ENCODE measurements around the gene SMIM13. TPM values are rescaled to one million over a fixed set of nuclear protein-coding genes. Genes with fewer than 3 reads are reported as not detected.
"Not testable (repeated sequence)": the region's sequence is repeated elsewhere in the genome, so short reads cannot be mapped to it uniquely, and the experiment has no call there.

SMIM13 gene
- total RNA-seq, 5 donors from 2014 or later (not counting 1 experiment from before 2014, with no cell fraction given), result 3.6 to 8.0 (median 5.3) TPM

GRCh38 chr6:11087141-11087812 is 6.4 kb upstream of the SMIM13 start:
- H3K27ac Mint-ChIP-seq; POLR2A ChIA-PET; H3K4me3 Mint-ChIP-seq; H3K27ac ChIP-seq (ENCODE audit: low read length); H3K4me1 ChIP-seq (ENCODE audit: control insufficient read depth in 1 of 2, extremely low read depth in 1 of 2, insufficient read depth in 2 of 2, low read length in 2 of 2); ATAC-seq (replicated peaks in 1 of 4); DNase-seq; H3K27me3 ChIP-seq (replicated peaks in 1 of 2; ENCODE audit: control insufficient read depth in 2 of 2, extremely low read depth in 1 of 2, insufficient read depth in 2 of 2, low read length in 1 of 2); H3K27me3 Mint-ChIP-seq; H3K9me3 Mint-ChIP-seq; CTCF ChIA-PET; H3K9me3 ChIP-seq; H3K4me1 Mint-ChIP-seq; H3K36me3 Mint-ChIP-seq; H3K36me3 ChIP-seq (ENCODE audit: control insufficient read depth in 2 of 2, extremely low read depth in 1 of 2, insufficient read depth in 1 of 2, low read length in 1 of 2); H3K4me3 ChIP-seq (ENCODE audit: control insufficient read depth in 1 of 2, extremely low read depth in 1 of 2, low read length in 1 of 2): not testable (repeated sequence)
- 92% methylated on average over 35 of the region's 47 CpGs for WGBS (ENCODE audit: insufficient coverage)

GRCh38 chr6:11089695-11090094 is 3.9 kb upstream of the SMIM13 start:
- peaks cover 0 to 2% of the 10 kb centered on the region in 2 donors for H3K27me3 Mint-ChIP-seq
- ATAC-seq (replicated peaks in 1 of 4) (no peak), DNase-seq (no peak)
- no peaks in the 10 kb centered on the region for H3K36me3 ChIP-seq (ENCODE audit: control insufficient read depth in 2 of 2, extremely low read depth in 1 of 2, insufficient read depth in 1 of 2, low read length in 1 of 2)
- no peak overlapping the region for H3K4me3 Mint-ChIP-seq
- H3K9me3 Mint-ChIP-seq, result no peaks in the 10 kb centered on the region
- no peak overlapping the region for H3K27ac Mint-ChIP-seq
- H3K4me1 ChIP-seq (ENCODE audit: control insufficient read depth in 1 of 2, extremely low read depth in 1 of 2, insufficient read depth in 2 of 2, low read length in 2 of 2), result peaks cover 4 to 5% of the 10 kb centered on the region in 2 experiments
- no peaks in the 10 kb centered on the region for H3K9me3 ChIP-seq
- no CpG with 5 or more reads among the region's 1 CpG for WGBS (ENCODE audit: insufficient coverage)
- CTCF ChIA-PET, result no interaction called here
- H3K27ac ChIP-seq (ENCODE audit: low read length), result no peak overlapping the region
- H3K27me3 ChIP-seq (replicated peaks in 1 of 2; ENCODE audit: control insufficient read depth in 2 of 2, extremely low read depth in 1 of 2, insufficient read depth in 2 of 2, low read length in 1 of 2), result peaks cover 0 to 1% of the 10 kb centered on the region in 2 experiments
- H3K4me3 ChIP-seq (ENCODE audit: control insufficient read depth in 1 of 2, extremely low read depth in 1 of 2, low read length in 1 of 2), result no peak overlapping the region
- peaks cover 8 to 11% (median 10%) of the 10 kb centered on the region in 3 donors for H3K4me1 Mint-ChIP-seq
- POLR2A ChIA-PET, result no interaction called here
- no peaks in the 10 kb centered on the region for H3K36me3 Mint-ChIP-seq

GRCh38 chr6:11091141-11091540 is 2.5 kb upstream of the SMIM13 start:
- H3K36me3 Mint-ChIP-seq, result not testable (repeated sequence)

GRCh38 chr6:11092668-11093375 is 812 bp upstream of the SMIM13 start:
- 3% methylated on average over 7 of the region's 10 CpGs for WGBS (ENCODE audit: insufficient coverage)
- peaks cover 3% of the 10 kb centered on the region for H3K36me3 Mint-ChIP-seq
- Histone ChIP-seq H3K4me3 (ENCODE audit: control insufficient read depth in 1 of 2, extremely low read depth in 1 of 2, low read length in 1 of 2) (peak overlapping the region; percentile 94 to 96), H3K36me3 (ENCODE audit: control insufficient read depth in 2 of 2, extremely low read depth in 1 of 2, insufficient read depth in 1 of 2, low read length in 1 of 2) (no peaks in the 10 kb centered on the region), H3K9me3 (no peaks in the 10 kb centered on the region), H3K4me1 (ENCODE audit: control insufficient read depth in 1 of 2, extremely low read depth in 1 of 2, insufficient read depth in 2 of 2, low read length in 2 of 2) (peaks cover 10 to 20% of the 10 kb centered on the region in 2 experiments), H3K27ac (ENCODE audit: low read length) (peak overlapping the region; percentile 88), H3K27me3 (replicated peaks in 1 of 2; ENCODE audit: control insufficient read depth in 2 of 2, extremely low read depth in 1 of 2, insufficient read depth in 2 of 2, low read length in 1 of 2) (no peaks in the 10 kb centered on the region)
- no peaks in the 10 kb centered on the region for H3K9me3 Mint-ChIP-seq
- CTCF ChIA-PET, result interaction anchor here (0.7 to 1.0 kb wide), 2 partner anchors 22 to 106 kb away, joined by 3 to 6 read pairs; no protein-coding TSS in a partner anchor
- ATAC-seq (replicated peaks in 1 of 4) (peak in 3 of 4 experiments; percentile 15 to 29 (median 21)), DNase-seq (peak in 2 of 35 experiments; percentile 29 to 59)
- H3K27ac Mint-ChIP-seq, result peak overlapping the region; percentile 97 to 99
- H3K4me1 Mint-ChIP-seq, result peaks cover 26 to 30% (median 28%) of the 10 kb centered on the region in 3 donors
- H3K4me3 Mint-ChIP-seq, result peak overlapping the region; percentile 96 to 98 (median 96)
- POLR2A ChIA-PET, result interaction anchor here in 1 of 2 donors (0.5 to 1.1 kb wide), 2 partner anchors 140 to 307 kb away, joined by 5 to 13 read pairs; partner anchors contain the start of gene NEDD9
- H3K27me3 Mint-ChIP-seq, result no peaks in the 10 kb centered on the region

More at GRCh38 chr6:11091141-11091540, 2.5 kb upstream of the SMIM13 start:
- CTCF ChIA-PET, result interaction anchor here in 1 of 2 donors (0.7 kb wide), 1 partner anchor 14 kb away, joined by 3 read pairs; no protein-coding TSS in a partner anchor
- DNase-seq; POLR2A ChIA-PET; H3K27me3 Mint-ChIP-seq; ATAC-seq (replicated peaks in 1 of 4); H3K27ac Mint-ChIP-seq; H3K27me3 ChIP-seq (replicated peaks in 1 of 2; ENCODE audit: control insufficient read depth in 2 of 2, extremely low read depth in 1 of 2, insufficient read depth in 2 of 2, low read length in 1 of 2); H3K4me3 Mint-ChIP-seq; H3K4me3 ChIP-seq (ENCODE audit: control insufficient read depth in 1 of 2, extremely low read depth in 1 of 2, low read length in 1 of 2); H3K9me3 Mint-ChIP-seq; H3K36me3 ChIP-seq (ENCODE audit: control insufficient read depth in 2 of 2, extremely low read depth in 1 of 2, insufficient read depth in 1 of 2, low read length in 1 of 2); H3K27ac ChIP-seq (ENCODE audit: low read length); H3K9me3 ChIP-seq: not testable (repeated sequence)
- 93% methylated on average over 2 of the region's 5 CpGs for WGBS (ENCODE audit: insufficient coverage)
- peaks cover 8 to 15% of the 10 kb centered on the region in 2 experiments for H3K4me1 ChIP-seq (ENCODE audit: control insufficient read depth in 1 of 2, extremely low read depth in 1 of 2, insufficient read depth in 2 of 2, low read length in 2 of 2)
- H3K4me1 Mint-ChIP-seq, result peaks cover 21 to 25% (median 23%) of the 10 kb centered on the region in 3 donors

- Mint-ChIP-seq H3K9me3 (no peaks in the 10 kb centered on the region), H3K4me1 (peaks cover 30 to 33% (median 31%) of the 10 kb centered on the region in 3 donors), H3K27me3 (no peaks in the 10 kb centered on the region), H3K36me3 (peaks cover 3% of the 10 kb centered on the region), H3K4me3 (peak overlapping the region; percentile 96 to 98 (median 96)), H3K27ac (peak overlapping the region; percentile 97 to 99)
- Histone ChIP-seq H3K36me3 (ENCODE audit: control insufficient read depth in 2 of 2, extremely low read depth in 1 of 2, insufficient read depth in 1 of 2, low read length in 1 of 2) (no peaks in the 10 kb centered on the region), H3K9me3 (no peaks in the 10 kb centered on the region), H3K4me1 (ENCODE audit: control insufficient read depth in 1 of 2, extremely low read depth in 1 of 2, insufficient read depth in 2 of 2, low read length in 2 of 2) (peaks cover 10 to 20% of the 10 kb centered on the region in 2 experiments), H3K27me3 (replicated peaks in 1 of 2; ENCODE audit: control insufficient read depth in 2 of 2, extremely low read depth in 1 of 2, insufficient read depth in 2 of 2, low read length in 1 of 2) (no peaks in the 10 kb centered on the region), H3K27ac (ENCODE audit: low read length) (peak overlapping the region; percentile 88), H3K4me3 (ENCODE audit: control insufficient read depth in 1 of 2, extremely low read depth in 1 of 2, low read length in 1 of 2) (peak overlapping the region; percentile 94 to 96)
- POLR2A ChIA-PET, result interaction anchor here in 1 of 2 donors (0.5 to 1.1 kb wide), 2 partner anchors 139 to 306 kb away, joined by 5 to 13 read pairs; partner anchors contain the start of gene NEDD9
- DNase-seq (no peak), ATAC-seq (replicated peaks in 1 of 4) (peak; percentile 9 to 26 (median 22))
- WGBS (ENCODE audit: insufficient coverage), result 0% methylated on average over 15 of the region's 17 CpGs
- CTCF ChIA-PET, result interaction anchor here (0.7 to 1.0 kb wide), 2 partner anchors 22 to 106 kb away, joined by 3 to 6 read pairs; no protein-coding TSS in a partner anchor
Observed at GRCh38 chr6:11093376-11093625, 333 bp upstream of the SMIM13 start.

- Mint-ChIP-seq H3K9me3 (no peaks in the 10 kb centered on the region), H3K4me1 (peaks cover 31 to 35% (median 33%) of the 10 kb centered on the region in 3 donors), H3K27ac (peak overlapping the region; percentile 97), H3K36me3 (peaks cover 5% of the 10 kb centered on the region), H3K4me3 (peak overlapping the region; percentile 96 to 98 (median 96)), H3K27me3 (no peaks in the 10 kb centered on the region)
- Histone ChIP-seq H3K27me3 (replicated peaks in 1 of 2; ENCODE audit: control insufficient read depth in 2 of 2, extremely low read depth in 1 of 2, insufficient read depth in 2 of 2, low read length in 1 of 2) (no peaks in the 10 kb centered on the region), H3K9me3 (no peaks in the 10 kb centered on the region), H3K4me3 (ENCODE audit: control insufficient read depth in 1 of 2, extremely low read depth in 1 of 2, low read length in 1 of 2) (peak overlapping the region; percentile 94 to 96), H3K27ac (ENCODE audit: low read length) (peak overlapping the region; percentile 88), H3K4me1 (ENCODE audit: control insufficient read depth in 1 of 2, extremely low read depth in 1 of 2, insufficient read depth in 2 of 2, low read length in 2 of 2) (peaks cover 10 to 20% of the 10 kb centered on the region in 2 experiments), H3K36me3 (ENCODE audit: control insufficient read depth in 2 of 2, extremely low read depth in 1 of 2, insufficient read depth in 1 of 2, low read length in 1 of 2) (no peaks in the 10 kb centered on the region)
- ChIA-PET CTCF (interaction anchor here in 1 of 2 donors (0.7 kb wide), 1 partner anchor 225 kb away, joined by 4 read pairs; no protein-coding TSS in a partner anchor), POLR2A (no interaction called here)
- WGBS (ENCODE audit: insufficient coverage), result 0% methylated on average over 5 of the region's 15 CpGs
- peak in 25 of 35 experiments; percentile 2 to 56 (median 17) for DNase-seq
- peak; percentile 9 to 28 (median 14) for ATAC-seq (replicated peaks in 1 of 4)
Observed at GRCh38 chr6:11094411-11094851, 797 bp downstream of the SMIM13 start.
